Astrocyte (in vitro differentiated cells and primary cell): ENCODE data around the gene CCDC88B. TPM values are rescaled to one million over a fixed set of nuclear protein-coding genes. Genes with fewer than 3 reads are reported as not detected.

ENCODE experiments used
- DNase-seq: peaks from one replicate; pipeline ENCODE4 v3.0.0-alpha.2; 2010; ENCODE audit warnings: low read depth
- FAIRE-seq: peaks from 2 replicates; lab custom pipeline; 2011; peaks lifted over from hg19 to GRCh38; lab: Jason Lieb, UNC
- H2AFZ ChIP-seq: 2 replicates; pipeline ENCODE4 v1.6.0; 2012; ENCODE audit warnings: low read depth, low read length, inconsistent platforms
- H3K27ac ChIP-seq: 2 replicates; pipeline ENCODE4 v1.5.1; 2011; ENCODE audit warnings: low read depth, low read length, inconsistent platforms
- H3K27me3 ChIP-seq: 2 replicates; pipeline ENCODE4 v1.6.0; 2011; ENCODE audit warnings: low read length, inconsistent platforms; ENCODE audit not compliant: insufficient read depth
- H3K36me3 ChIP-seq: 2 replicates; pipeline ENCODE4 v1.5.1; 2011; ENCODE audit warnings: low read length, inconsistent platforms; ENCODE audit not compliant: insufficient read depth
- H3K4me1 ChIP-seq: 2 replicates; pipeline ENCODE4 v1.5.1; 2011; ENCODE audit warnings: low read length, inconsistent platforms; ENCODE audit not compliant: insufficient read depth
- H3K4me2 ChIP-seq: 2 replicates; pipeline ENCODE4 v1.6.0; 2012; ENCODE audit warnings: low read length, inconsistent platforms
- H3K4me3 ChIP-seq: 2 replicates; pipeline ENCODE4 v1.5.1; 2011; ENCODE audit warnings: low read depth, mild to moderate bottlenecking, low read length, inconsistent platforms; ENCODE audit not compliant: insufficient read depth
- H3K79me2 ChIP-seq: 2 replicates; pipeline ENCODE4 v1.6.0; 2012; ENCODE audit warnings: mild to moderate bottlenecking, low read length, inconsistent platforms; ENCODE audit not compliant: insufficient read depth
- H3K9ac ChIP-seq: 2 replicates; pipeline ENCODE4 v1.6.0; 2012; ENCODE audit warnings: mild to moderate bottlenecking, low read length, inconsistent platforms
- H3K9me3 ChIP-seq: 2 replicates; pipeline ENCODE4 v1.5.1; 2012; ENCODE audit warnings: low read depth, mild to moderate bottlenecking, low read length, inconsistent platforms; ENCODE audit not compliant: insufficient read depth
- H4K20me1 ChIP-seq: 2 replicates; pipeline ENCODE4 v1.6.0; 2012; ENCODE audit warnings: low read length, inconsistent platforms; ENCODE audit not compliant: insufficient read depth
- H3K27ac Mint-ChIP-seq: one replicate; pipeline ENCODE4 v1.8.0; 2021; ENCODE audit warnings: mild to moderate bottlenecking, mixed read lengths; ENCODE audit not compliant: unreplicated experiment
- H3K27me3 Mint-ChIP-seq: one replicate; pipeline ENCODE4 v1.8.0; 2021; ENCODE audit warnings: low read depth, mixed read lengths; ENCODE audit not compliant: unreplicated experiment
- H3K36me3 Mint-ChIP-seq: one replicate; pipeline ENCODE4 v1.8.0; 2021; ENCODE audit warnings: low read depth, mixed read lengths; ENCODE audit not compliant: unreplicated experiment
- H3K4me1 Mint-ChIP-seq: one replicate; pipeline ENCODE4 v1.8.0; 2021; ENCODE audit warnings: low read depth, mixed read lengths; ENCODE audit not compliant: unreplicated experiment
- H3K4me3 Mint-ChIP-seq: one replicate; pipeline ENCODE4 v1.8.0; 2021; ENCODE audit warnings: mild to moderate bottlenecking, moderate library complexity, mixed read lengths; ENCODE audit not compliant: unreplicated experiment
- H3K9me3 Mint-ChIP-seq: one replicate; pipeline ENCODE4 v1.8.0; 2021; ENCODE audit warnings: mild to moderate bottlenecking, mixed read lengths; ENCODE audit not compliant: unreplicated experiment
- EZH2 ChIP-seq: IDR thresholded peaks from 2 replicates; pipeline ENCODE4 v1.6.1; 2012; ENCODE audit warnings: mild to moderate bottlenecking, low read length, inconsistent platforms; ENCODE audit not compliant: insufficient read depth
- total RNA-seq: library from RNA; stranded (reverse); gene quantifications from 2 replicates; pipeline ENCODE4 v1.2.1, GENCODE V29; 2021
- TF ChIP-seq, protein P1 (sequence below): IDR thresholded peaks from 2 replicates; pipeline ENCODE4 v1.5.1; 2011; ENCODE audit warnings: low read depth, mild to moderate bottlenecking, inconsistent platforms, low read length, moderate library complexity; ENCODE audit not compliant: insufficient read depth

CCDC88B gene
- total RNA-seq, 1 donor from 2014 or later = 1.2 TPM

DNA sequence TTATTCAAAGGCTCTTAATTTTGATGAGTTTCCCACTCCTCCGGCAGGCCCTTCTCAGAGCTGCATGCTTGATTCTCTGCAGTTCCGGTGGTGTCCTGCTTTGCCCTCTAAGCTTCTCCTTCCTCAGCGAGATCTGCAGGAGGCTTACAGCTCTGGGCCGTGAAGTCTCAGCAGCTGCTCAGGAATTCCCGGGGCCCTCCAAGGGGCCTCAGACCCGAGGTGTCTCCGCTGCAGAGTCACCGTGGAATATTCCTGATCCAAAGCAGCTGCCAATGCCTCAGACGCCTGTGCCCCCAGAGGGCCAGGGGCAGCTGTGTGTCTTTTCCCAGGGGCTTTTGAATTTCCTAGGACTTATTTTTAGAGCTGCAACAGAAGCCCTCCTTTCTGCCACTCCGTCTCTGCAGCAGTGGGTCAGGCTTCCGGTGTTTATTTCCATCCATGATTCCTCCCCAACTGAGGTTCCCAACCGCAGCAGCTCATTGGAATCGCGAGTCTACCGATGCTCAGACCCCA lies 56.1 kb downstream of the CCDC88B start:
- Histone ChIP-seq H3K27me3 (peaks cover 2% of the 10 kb centered on the region), H3K4me2 (peak overlapping the region; percentile 65), H3K27ac (no peak overlapping the region), H3K9me3 (no peaks in the 10 kb centered on the region), H3K79me2 (no peaks in the 10 kb centered on the region), H2AFZ (peak overlapping the region; percentile 63), H3K9ac (no peak overlapping the region), H3K4me1 (peaks cover 7% of the 10 kb centered on the region), H3K36me3 (no peaks in the 10 kb centered on the region), H4K20me1 (no peaks in the 10 kb centered on the region), H3K4me3 (no peak overlapping the region)
- H3K4me1 Mint-ChIP-seq = no peaks in the 10 kb centered on the region
- H3K27me3 Mint-ChIP-seq = peaks cover 23% of the 10 kb centered on the region
- TF ChIP-seq, protein P1, sequence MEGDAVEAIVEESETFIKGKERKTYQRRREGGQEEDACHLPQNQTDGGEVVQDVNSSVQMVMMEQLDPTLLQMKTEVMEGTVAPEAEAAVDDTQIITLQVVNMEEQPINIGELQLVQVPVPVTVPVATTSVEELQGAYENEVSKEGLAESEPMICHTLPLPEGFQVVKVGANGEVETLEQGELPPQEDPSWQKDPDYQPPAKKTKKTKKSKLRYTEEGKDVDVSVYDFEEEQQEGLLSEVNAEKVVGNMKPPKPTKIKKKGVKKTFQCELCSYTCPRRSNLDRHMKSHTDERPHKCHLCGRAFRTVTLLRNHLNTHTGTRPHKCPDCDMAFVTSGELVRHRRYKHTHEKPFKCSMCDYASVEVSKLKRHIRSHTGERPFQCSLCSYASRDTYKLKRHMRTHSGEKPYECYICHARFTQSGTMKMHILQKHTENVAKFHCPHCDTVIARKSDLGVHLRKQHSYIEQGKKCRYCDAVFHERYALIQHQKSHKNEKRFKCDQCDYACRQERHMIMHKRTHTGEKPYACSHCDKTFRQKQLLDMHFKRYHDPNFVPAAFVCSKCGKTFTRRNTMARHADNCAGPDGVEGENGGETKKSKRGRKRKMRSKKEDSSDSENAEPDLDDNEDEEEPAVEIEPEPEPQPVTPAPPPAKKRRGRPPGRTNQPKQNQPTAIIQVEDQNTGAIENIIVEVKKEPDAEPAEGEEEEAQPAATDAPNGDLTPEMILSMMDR = no peak
- no peak for TF ChIP-seq EZH2
- no peak overlapping the region for H3K4me3 Mint-ChIP-seq
- peaks cover 4% of the 10 kb centered on the region for H3K9me3 Mint-ChIP-seq
- H3K27ac Mint-ChIP-seq = no peak overlapping the region
- no peaks in the 10 kb centered on the region for H3K36me3 Mint-ChIP-seq
- no peak for FAIRE-seq
- DNase-seq = no peak

DNA sequence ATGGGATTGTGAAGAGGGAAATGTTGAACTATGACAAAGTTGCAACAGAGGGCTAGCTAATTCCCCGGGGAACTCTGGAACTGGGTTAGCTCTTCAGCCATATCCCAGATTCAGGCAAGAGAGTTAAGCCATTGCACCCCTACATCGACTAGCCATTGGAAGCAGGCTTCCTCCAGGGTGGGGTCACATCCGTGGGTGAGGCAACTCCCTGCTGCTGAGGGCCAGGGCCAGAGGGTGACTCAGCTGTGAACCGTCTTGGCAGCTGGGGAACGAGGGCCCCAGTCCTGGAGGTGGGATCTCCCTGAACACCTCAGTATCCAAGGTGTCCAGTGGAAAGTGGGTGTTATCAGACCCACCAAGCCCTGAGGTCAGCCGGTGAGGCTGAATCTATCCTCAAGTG lies 60.1 kb downstream of the CCDC88B start:
- H3K9me3 ChIP-seq = no peaks in the 10 kb centered on the region
- H3K4me3 ChIP-seq = no peak overlapping the region
- TF ChIP-seq, protein P1 = no peak
- no peak for TF ChIP-seq EZH2
- peaks cover 15% of the 10 kb centered on the region for H3K9me3 Mint-ChIP-seq
- H4K20me1 ChIP-seq = no peaks in the 10 kb centered on the region
- no peaks in the 10 kb centered on the region for H3K36me3 Mint-ChIP-seq
- H3K9ac ChIP-seq = no peak overlapping the region
- no peak overlapping the region for H3K4me3 Mint-ChIP-seq
- no peak overlapping the region for H2AFZ ChIP-seq
- DNase-seq (no peak), FAIRE-seq (no peak)
- no peak overlapping the region for H3K27ac Mint-ChIP-seq
- peaks cover 4% of the 10 kb centered on the region for H3K27me3 ChIP-seq
- H3K4me2 ChIP-seq = no peak overlapping the region
- peaks cover 7% of the 10 kb centered on the region for H3K4me1 ChIP-seq
- no peak overlapping the region for H3K27ac ChIP-seq
- no peaks in the 10 kb centered on the region for H3K79me2 ChIP-seq
- H3K36me3 ChIP-seq = no peaks in the 10 kb centered on the region
- H3K27me3 Mint-ChIP-seq = peaks cover 19% of the 10 kb centered on the region
- H3K4me1 Mint-ChIP-seq = no peaks in the 10 kb centered on the region

GRCh38 chr11:64400667-64401066 lies 60.7 kb downstream of the CCDC88B start:
- DNase-seq (no peak), FAIRE-seq (no peak)
- peaks cover 15% of the 10 kb centered on the region for H3K9me3 Mint-ChIP-seq
- no peak for TF ChIP-seq EZH2
- TF ChIP-seq, protein P1 = no peak
- no peaks in the 10 kb centered on the region for H3K36me3 Mint-ChIP-seq
- Histone ChIP-seq H3K36me3 (no peaks in the 10 kb centered on the region), H3K9me3 (no peaks in the 10 kb centered on the region), H3K27me3 (peaks cover 4% of the 10 kb centered on the region), H4K20me1 (no peaks in the 10 kb centered on the region), H2AFZ (no peak overlapping the region), H3K9ac (no peak overlapping the region), H3K27ac (no peak overlapping the region), H3K4me1 (peaks cover 7% of the 10 kb centered on the region), H3K4me3 (no peak overlapping the region), H3K79me2 (no peaks in the 10 kb centered on the region), H3K4me2 (no peak overlapping the region)
- peaks cover 14% of the 10 kb centered on the region for H3K27me3 Mint-ChIP-seq
- no peak overlapping the region for H3K4me3 Mint-ChIP-seq
- H3K4me1 Mint-ChIP-seq = no peaks in the 10 kb centered on the region
- no peak overlapping the region for H3K27ac Mint-ChIP-seq
